Thyroid gland (tissue), 4 donors: ENCODE data around the gene CD300LG.
"Not testable (repeated sequence)": the region's sequence is repeated elsewhere in the genome, so short reads cannot be mapped to it uniquely, and the experiment has no call there.

Experiments
- POLR2A ChIP-seq, 2 donors: fragments of 450-650 bp; IDR thresholded peaks; one replicate each; pipeline ENCODE4 v1.6.1; 2017; ENCODE audit warnings: antibody characterized with exemption in 2 of 2, mild to moderate bottlenecking in 2 of 2, moderate library complexity in 1 of 2
- TF ChIP-seq, protein P1 (sequence below), 6 experiments: fragments of 200-600 bp in 3 of 6; fragments of 450-650 bp in 3 of 6; sonication (generic) in 3 of 6; IDR thresholded peaks; one replicate each; pipeline ENCODE4 v1.5.1; 2016 to 2019; ENCODE audit warnings: antibody characterized with exemption in 6 of 6, mild to moderate bottlenecking in 2 of 6, inconsistent platforms in 1 of 6, moderate library complexity in 1 of 6

DNA sequence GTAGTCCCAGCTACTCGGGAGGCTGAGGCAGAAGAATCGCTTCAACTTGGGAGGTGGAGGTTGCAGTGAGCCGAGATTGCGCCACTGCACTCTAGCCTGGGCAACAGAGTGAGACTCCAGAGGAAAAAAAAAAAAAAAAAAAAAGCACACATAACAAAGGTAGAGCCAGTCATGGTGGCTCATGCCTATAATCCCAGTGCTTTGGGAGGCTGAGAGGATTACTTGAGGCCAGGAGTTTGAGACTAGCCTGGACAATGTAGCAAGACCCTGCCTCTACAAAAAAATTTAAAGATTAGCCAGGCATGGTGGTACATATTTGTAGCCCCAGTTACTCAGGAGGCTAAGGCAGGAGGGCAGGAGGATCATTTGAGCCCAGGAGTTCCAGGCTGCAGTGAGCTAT lies 47.5 kb downstream of the CD300LG start:
- TF ChIP-seq, protein P1, sequence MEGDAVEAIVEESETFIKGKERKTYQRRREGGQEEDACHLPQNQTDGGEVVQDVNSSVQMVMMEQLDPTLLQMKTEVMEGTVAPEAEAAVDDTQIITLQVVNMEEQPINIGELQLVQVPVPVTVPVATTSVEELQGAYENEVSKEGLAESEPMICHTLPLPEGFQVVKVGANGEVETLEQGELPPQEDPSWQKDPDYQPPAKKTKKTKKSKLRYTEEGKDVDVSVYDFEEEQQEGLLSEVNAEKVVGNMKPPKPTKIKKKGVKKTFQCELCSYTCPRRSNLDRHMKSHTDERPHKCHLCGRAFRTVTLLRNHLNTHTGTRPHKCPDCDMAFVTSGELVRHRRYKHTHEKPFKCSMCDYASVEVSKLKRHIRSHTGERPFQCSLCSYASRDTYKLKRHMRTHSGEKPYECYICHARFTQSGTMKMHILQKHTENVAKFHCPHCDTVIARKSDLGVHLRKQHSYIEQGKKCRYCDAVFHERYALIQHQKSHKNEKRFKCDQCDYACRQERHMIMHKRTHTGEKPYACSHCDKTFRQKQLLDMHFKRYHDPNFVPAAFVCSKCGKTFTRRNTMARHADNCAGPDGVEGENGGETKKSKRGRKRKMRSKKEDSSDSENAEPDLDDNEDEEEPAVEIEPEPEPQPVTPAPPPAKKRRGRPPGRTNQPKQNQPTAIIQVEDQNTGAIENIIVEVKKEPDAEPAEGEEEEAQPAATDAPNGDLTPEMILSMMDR (IDR thresholded peaks at IDR 0.05) = not testable (repeated sequence)
- TF ChIP-seq POLR2A (IDR thresholded peaks at IDR 0.05) = not testable (repeated sequence)
